Lower leg skin (tissue), 3 donors: ENCODE data around the gene ADGRF3.
"Not testable (repeated sequence)": the region's sequence is repeated elsewhere in the genome, so short reads cannot be mapped to it uniquely, and the experiment has no call there.

Experiments used
- POLR2A ChIP-seq, 2 donors: fragments of 450-650 bp; IDR thresholded peaks; one replicate each; pipeline ENCODE4 v1.6.1; 2016 to 2017; ENCODE audit warnings: antibody characterized with exemption in 2 of 2, mild to moderate bottlenecking in 1 of 2, moderate library complexity in 1 of 2
- TF ChIP-seq, protein P1 (sequence below), 3 donors: fragments of 450-650 bp; IDR thresholded peaks; one replicate each; pipeline ENCODE4 v1.5.1; 2016; ENCODE audit warnings: antibody characterized with exemption in 3 of 3, mild to moderate bottlenecking in 3 of 3, moderate library complexity in 2 of 3

DNA sequence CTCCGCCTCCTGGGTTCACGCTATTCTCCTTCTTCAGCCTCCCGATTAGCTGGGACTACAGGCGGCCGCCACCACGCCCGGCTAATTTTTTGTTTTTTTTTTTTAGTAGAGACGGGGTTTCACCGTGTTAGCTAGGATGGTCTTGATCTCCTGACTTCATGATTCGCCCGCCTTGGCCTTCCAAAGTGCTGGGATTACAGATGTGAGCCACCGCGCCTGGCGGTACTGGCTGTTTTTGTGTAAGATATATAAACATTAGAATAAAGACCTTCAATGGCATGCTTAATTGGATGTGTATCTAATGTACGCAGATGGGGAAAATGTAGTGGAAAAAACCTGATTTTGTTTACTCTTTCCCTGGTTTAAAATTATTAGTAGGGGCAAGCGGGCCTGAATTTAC lies 7.9 kb upstream of the ADGRF3 start:
- TF ChIP-seq, protein P1, sequence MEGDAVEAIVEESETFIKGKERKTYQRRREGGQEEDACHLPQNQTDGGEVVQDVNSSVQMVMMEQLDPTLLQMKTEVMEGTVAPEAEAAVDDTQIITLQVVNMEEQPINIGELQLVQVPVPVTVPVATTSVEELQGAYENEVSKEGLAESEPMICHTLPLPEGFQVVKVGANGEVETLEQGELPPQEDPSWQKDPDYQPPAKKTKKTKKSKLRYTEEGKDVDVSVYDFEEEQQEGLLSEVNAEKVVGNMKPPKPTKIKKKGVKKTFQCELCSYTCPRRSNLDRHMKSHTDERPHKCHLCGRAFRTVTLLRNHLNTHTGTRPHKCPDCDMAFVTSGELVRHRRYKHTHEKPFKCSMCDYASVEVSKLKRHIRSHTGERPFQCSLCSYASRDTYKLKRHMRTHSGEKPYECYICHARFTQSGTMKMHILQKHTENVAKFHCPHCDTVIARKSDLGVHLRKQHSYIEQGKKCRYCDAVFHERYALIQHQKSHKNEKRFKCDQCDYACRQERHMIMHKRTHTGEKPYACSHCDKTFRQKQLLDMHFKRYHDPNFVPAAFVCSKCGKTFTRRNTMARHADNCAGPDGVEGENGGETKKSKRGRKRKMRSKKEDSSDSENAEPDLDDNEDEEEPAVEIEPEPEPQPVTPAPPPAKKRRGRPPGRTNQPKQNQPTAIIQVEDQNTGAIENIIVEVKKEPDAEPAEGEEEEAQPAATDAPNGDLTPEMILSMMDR (IDR thresholded peaks at IDR 0.05), result not testable (repeated sequence)
- not testable (repeated sequence) for TF ChIP-seq POLR2A (IDR thresholded peaks at IDR 0.05)
